GM19238 (cell line): Measurements from ENCODE around the gene CLIC1.
A peak's percentile ranks its signal among the peaks of the same experiment; 100 is the strongest.

Source experiments
- DNase-seq: peaks from one replicate; pipeline ENCODE4 v3.0.0; 2011; ENCODE audit warnings: low spot score; ENCODE audit not compliant: insufficient read length

CLIC1 gene

GRCh38 chr6:31768363-31769257, 32.3 kb upstream of the CLIC1 start:
- DNase-seq = no peak

GRCh38 chr6:31767096-31767645, 30.8 kb upstream of the CLIC1 start:
- no peak for DNase-seq

- DNase-seq = no peak
Observed at GRCh38 chr6:31765910-31766794, 29.8 kb upstream of the CLIC1 start.

GRCh38 chr6:31765559-31765909, 29.2 kb upstream of the CLIC1 start:
- DNase-seq = no peak

GRCh38 chr6:31764198-31764597, 27.9 kb upstream of the CLIC1 start:
- DNase-seq = no peak

- DNase-seq = no peak
Observed at GRCh38 chr6:31763619-31763940, 27.2 kb upstream of the CLIC1 start.

GRCh38 chr6:31762878-31763618, 26.7 kb upstream of the CLIC1 start:
- no peak for DNase-seq

GRCh38 chr6:31762356-31762755, 26.0 kb upstream of the CLIC1 start, which contains the start of gene SAPCD1:
Gene SAPCD1, plus strand, starts transcription at chr6:31762656. Its CDS starts 399 bp downstream, at chr6:31763055.
- DNase-seq = no peak

GRCh38 chr6:31761343-31761742, 25.0 kb upstream of the CLIC1 start:
- no peak for DNase-seq

GRCh38 chr6:31760790-31761189, 24.5 kb upstream of the CLIC1 start:
- no peak for DNase-seq

- DNase-seq = no peak
Observed at GRCh38 chr6:31758281-31758680, 22.0 kb upstream of the CLIC1 start.

GRCh38 chr6:31752739-31753319, 16.5 kb upstream of the CLIC1 start:
- DNase-seq = no peak

- DNase-seq = no peak
Observed at GRCh38 chr6:31750411-31751022, 14.2 kb upstream of the CLIC1 start.

GRCh38 chr6:31749301-31750036, 13.1 kb upstream of the CLIC1 start:
- DNase-seq = no peak

GRCh38 chr6:31744422-31744821, 8.1 kb upstream of the CLIC1 start:
- no peak for DNase-seq

GRCh38 chr6:31742894-31743293, 6.6 kb upstream of the CLIC1 start:
- DNase-seq = no peak

GRCh38 chr6:31741815-31742214, 5.5 kb upstream of the CLIC1 start:
- no peak for DNase-seq

- peak; percentile 47 for DNase-seq
Observed at GRCh38 chr6:31740397-31741223, 4.3 kb upstream of the CLIC1 start.
